ENCODE data around the gene ISX. TPM values are rescaled to one million over a fixed set of nuclear protein-coding genes. Genes with fewer than 3 reads are reported as not detected.

Gene ISX
- total and polyA plus RNA-seq, 10 donors, result not detected

GRCh38 chr22:35051791-35052190 lies 14.2 kb upstream of the ISX start:
- Histone ChIP-seq H3K9me3 (peaks cover 0 to 3% (median 0%) of the 10 kb centered on the region in 8 donors), H3K27ac (no peak overlapping the region), H3K27me3 (replicated peaks in 1 of 7) (peaks cover 0 to 38% (median 10%) of the 10 kb centered on the region in 7 donors), H3K4me1 (no peaks in the 10 kb centered on the region), H3K36me3 (no peaks in the 10 kb centered on the region), H3K4me3 (no peak overlapping the region)
- TF ChIP-seq CTCF (IDR thresholded peaks at IDR 0.05 in 8 of 11, conservative IDR thresholded peaks at IDR 0.05 in 3 of 11), result no peak
- TF ChIP-seq POLR2AphosphoS5 (IDR thresholded peaks at IDR 0.05), result no peak
- no peak for TF ChIP-seq POLR2A (IDR thresholded peaks at IDR 0.05)
- intact Hi-C loops (cut with DNase I; ENCODE audit: low total_unique reads), result no loop called here
- no peak for DNase-seq

- Histone ChIP-seq H3K4me3 (no peak overlapping the region), H3K36me3 (no peaks in the 10 kb centered on the region), H3K27ac (no peak overlapping the region), H3K9me3 (peaks cover 0 to 11% (median 0%) of the 10 kb centered on the region in 8 donors), H3K4me1 (no peaks in the 10 kb centered on the region), H3K27me3 (replicated peaks in 1 of 7) (peaks cover 0 to 31% (median 2%) of the 10 kb centered on the region in 7 donors)
- TF ChIP-seq CTCF (IDR thresholded peaks at IDR 0.05 in 8 of 11, conservative IDR thresholded peaks at IDR 0.05 in 3 of 11), result no peak
- TF ChIP-seq POLR2AphosphoS5 (IDR thresholded peaks at IDR 0.05), result no peak
- no peak for TF ChIP-seq POLR2A (IDR thresholded peaks at IDR 0.05)
- no peak for DNase-seq
- 67 to 83% (median 78%) methylated on average over 8 of the region's 8 CpGs for WGBS, 5 donors
- intact Hi-C loops (cut with DNase I; ENCODE audit: low total_unique reads), result no loop called here
Observed at GRCh38 chr22:35053060-35053835, 12.7 kb upstream of the ISX start.

GRCh38 chr22:35054064-35054463 lies 11.9 kb upstream of the ISX start:
- no peak for DNase-seq
- Histone ChIP-seq H3K4me3 (no peak overlapping the region), H3K27me3 (replicated peaks in 1 of 7) (peaks cover 0 to 27% (median 0%) of the 10 kb centered on the region in 7 donors), H3K36me3 (no peaks in the 10 kb centered on the region), H3K4me1 (no peaks in the 10 kb centered on the region), H3K27ac (no peak overlapping the region), H3K9me3 (peaks cover 0 to 11% (median 0%) of the 10 kb centered on the region in 8 donors)
- WGBS, 5 donors, result 55 to 71% (median 63%) methylated on average over 3 of the region's 3 CpGs
- intact Hi-C loops (cut with DNase I; ENCODE audit: low total_unique reads), result no loop called here
- TF ChIP-seq CTCF (IDR thresholded peaks at IDR 0.05 in 8 of 11, conservative IDR thresholded peaks at IDR 0.05 in 3 of 11), result no peak
- no peak for TF ChIP-seq POLR2AphosphoS5 (IDR thresholded peaks at IDR 0.05)
- no peak for TF ChIP-seq POLR2A (IDR thresholded peaks at IDR 0.05)

GRCh38 chr22:35056486-35056885 lies 9.5 kb upstream of the ISX start:
- H3K27me3 ChIP-seq (replicated peaks in 1 of 7), result peaks cover 0 to 27% (median 0%) of the 10 kb centered on the region in 7 donors
- no peak for DNase-seq

More at GRCh38 chr22:35056486-35056885, 9.5 kb upstream of the ISX start:
- peaks cover 0 to 19% (median 0%) of the 10 kb centered on the region in 8 donors for H3K9me3 ChIP-seq
- H3K27ac ChIP-seq, result no peak overlapping the region
- intact Hi-C loops (cut with DNase I; ENCODE audit: low total_unique reads), result no loop called here
- no peak for TF ChIP-seq CTCF (IDR thresholded peaks at IDR 0.05 in 8 of 11, conservative IDR thresholded peaks at IDR 0.05 in 3 of 11)
- no peak for TF ChIP-seq POLR2A (IDR thresholded peaks at IDR 0.05)
- no peak for TF ChIP-seq POLR2AphosphoS5 (IDR thresholded peaks at IDR 0.05)
- no peak overlapping the region for H3K4me3 ChIP-seq
- no peaks in the 10 kb centered on the region for H3K4me1 ChIP-seq
- H3K36me3 ChIP-seq, result no peaks in the 10 kb centered on the region
